Measurements from ENCODE around the gene GABPB2. TPM values are rescaled to one million over a fixed set of nuclear protein-coding genes. Genes with fewer than 3 reads are reported as not detected.

Gene GABPB2
- total and polyA plus RNA-seq, 3 donors from 2014 or later = 43.1 to 50.2 (median 45.3) TPM

DNA sequence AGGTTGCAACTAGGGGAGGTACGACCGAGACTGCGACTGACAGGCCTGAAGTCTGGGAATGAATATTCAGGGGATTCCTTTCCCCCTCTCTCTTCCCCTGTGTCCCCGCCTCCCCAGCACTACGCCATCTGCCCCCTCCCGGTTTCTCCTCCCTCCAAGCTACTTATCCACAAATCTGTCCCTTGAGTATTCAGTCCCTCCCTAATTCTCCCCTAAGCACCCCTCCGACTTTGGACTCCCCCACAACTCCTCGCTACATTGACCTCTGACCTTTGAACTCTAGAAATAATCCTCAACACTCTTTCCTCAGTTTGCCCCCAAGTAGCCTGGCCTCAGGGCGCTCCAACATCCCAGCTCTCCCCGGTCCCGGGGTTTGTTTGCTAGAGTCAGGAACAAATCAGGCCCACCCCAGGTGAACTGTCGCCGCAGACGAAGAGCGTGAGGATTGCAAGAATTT lies 94.7 kb downstream of the GABPB2 start:
- H3K27ac ChIP-seq = peak overlapping the region; percentile 66 to 81
- H3K9me3 ChIP-seq = no peaks in the 10 kb centered on the region
- WGBS, 2 donors = 2 to 3% methylated on average over 15 of the region's 15 CpGs
- H3K4me3 ChIP-seq = peak overlapping the region; percentile 67 to 88
- H3K4me1 ChIP-seq = peaks cover 15% of the 10 kb centered on the region
- no peaks in the 10 kb centered on the region for H3K27me3 ChIP-seq
- no peak for TF ChIP-seq POLR2A (IDR thresholded peaks at IDR 0.05)
- TF ChIP-seq, protein P1, sequence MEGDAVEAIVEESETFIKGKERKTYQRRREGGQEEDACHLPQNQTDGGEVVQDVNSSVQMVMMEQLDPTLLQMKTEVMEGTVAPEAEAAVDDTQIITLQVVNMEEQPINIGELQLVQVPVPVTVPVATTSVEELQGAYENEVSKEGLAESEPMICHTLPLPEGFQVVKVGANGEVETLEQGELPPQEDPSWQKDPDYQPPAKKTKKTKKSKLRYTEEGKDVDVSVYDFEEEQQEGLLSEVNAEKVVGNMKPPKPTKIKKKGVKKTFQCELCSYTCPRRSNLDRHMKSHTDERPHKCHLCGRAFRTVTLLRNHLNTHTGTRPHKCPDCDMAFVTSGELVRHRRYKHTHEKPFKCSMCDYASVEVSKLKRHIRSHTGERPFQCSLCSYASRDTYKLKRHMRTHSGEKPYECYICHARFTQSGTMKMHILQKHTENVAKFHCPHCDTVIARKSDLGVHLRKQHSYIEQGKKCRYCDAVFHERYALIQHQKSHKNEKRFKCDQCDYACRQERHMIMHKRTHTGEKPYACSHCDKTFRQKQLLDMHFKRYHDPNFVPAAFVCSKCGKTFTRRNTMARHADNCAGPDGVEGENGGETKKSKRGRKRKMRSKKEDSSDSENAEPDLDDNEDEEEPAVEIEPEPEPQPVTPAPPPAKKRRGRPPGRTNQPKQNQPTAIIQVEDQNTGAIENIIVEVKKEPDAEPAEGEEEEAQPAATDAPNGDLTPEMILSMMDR (IDR thresholded peaks at IDR 0.05) = no peak
- DNase-seq = peak; percentile 60
- no peaks in the 10 kb centered on the region for H3K36me3 ChIP-seq (ENCODE audit: low read depth, missing control alignments)
- intact Hi-C loops (cut with DNase I; ENCODE audit: low total_unique reads) = no loop called here

DNA sequence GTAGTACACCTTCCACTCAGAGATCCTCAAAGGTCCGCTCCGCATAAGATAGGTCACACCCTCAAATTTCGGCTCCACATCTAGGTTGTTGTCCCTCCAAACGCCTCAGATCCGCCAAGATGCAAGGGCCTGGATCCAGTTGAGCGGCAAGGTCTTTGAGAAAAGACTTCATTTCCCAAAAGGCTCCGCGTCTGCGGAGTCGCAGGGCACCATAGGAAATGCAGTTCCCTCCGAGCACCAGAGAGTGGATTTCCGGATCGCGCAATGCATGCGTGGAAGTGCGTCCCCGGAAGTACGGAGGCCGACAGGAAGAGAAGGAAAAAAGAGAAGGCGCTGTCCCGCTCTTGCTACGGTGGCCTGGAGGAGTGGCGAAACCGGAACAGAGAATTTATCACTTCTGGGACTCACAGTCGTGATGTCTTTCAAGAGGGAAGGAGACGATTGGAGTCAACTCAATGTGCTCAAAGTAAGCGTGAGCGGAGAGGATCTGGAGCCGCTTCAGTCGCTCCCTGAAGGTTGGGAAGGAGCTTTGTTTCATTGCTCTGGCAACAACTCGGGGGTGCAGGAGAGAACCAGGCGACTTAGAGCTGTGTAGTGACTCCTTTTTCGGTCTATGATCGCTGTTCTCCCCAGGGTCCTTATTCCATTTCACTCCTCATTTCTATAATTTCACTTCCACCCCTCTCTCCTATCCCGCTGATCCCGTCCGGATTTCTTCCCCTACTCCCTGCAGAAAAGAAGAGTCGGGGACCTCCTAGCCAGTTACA lies 95.4 kb downstream of the GABPB2 start, which contains the start of the genes LYSMD1 and SCNM1:
TSS of gene LYSMD1 (minus strand) at position 165 of the 767 bp plus-strand sequence. CDS start 644 bp downstream, outside the sequence.
TSS of gene SCNM1 (plus strand) at position 407 of the 767 bp plus-strand sequence. CDS start at position 416, 9 bp downstream.
- intact Hi-C loops (cut with DNase I; ENCODE audit: low total_unique reads) = no loop called here
- peak; percentile 98 for DNase-seq
- no peaks in the 10 kb centered on the region for H3K9me3 ChIP-seq
- H3K4me3 ChIP-seq = peak within 1 kb of the TSS; percentile 67 to 88
- WGBS, 2 donors = 0 to 1% methylated on average over 34 to 38 of the region's 38 CpGs
- H3K27ac ChIP-seq = peak within 1 kb of the TSS; percentile 66 to 81
- no peaks in the 10 kb centered on the region for H3K36me3 ChIP-seq (ENCODE audit: low read depth, missing control alignments)
- peaks cover 15% of the 10 kb centered on the region for H3K4me1 ChIP-seq
- TF ChIP-seq POLR2A (IDR thresholded peaks at IDR 0.05) = no peak
- TF ChIP-seq, protein P1 (IDR thresholded peaks at IDR 0.05) = peak in 2 of 3 experiments; percentile 67 to 72
- H3K27me3 ChIP-seq = no peaks in the 10 kb centered on the region

DNA sequence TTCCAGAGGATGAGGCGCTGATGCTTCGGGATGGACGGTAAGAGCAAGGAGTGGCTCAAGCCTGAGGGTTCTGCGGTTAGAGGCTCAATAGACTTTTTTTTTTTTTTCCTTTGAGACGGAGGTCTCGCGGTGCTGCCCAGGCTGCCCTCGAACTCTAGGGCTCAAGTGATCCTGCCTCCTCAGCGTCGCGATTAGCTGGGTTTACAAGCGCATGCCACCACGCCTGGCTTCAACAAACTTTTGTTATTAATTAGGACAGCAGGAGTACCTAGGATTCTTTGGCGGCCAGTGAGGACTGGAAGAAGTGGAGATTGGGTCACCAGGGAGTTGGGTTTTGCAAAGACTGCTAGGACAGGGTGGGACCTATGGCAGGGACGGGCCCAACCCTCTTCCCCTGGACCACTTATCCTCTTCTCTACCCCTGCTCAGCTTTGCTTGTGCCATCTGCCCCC lies 96.0 kb downstream of the GABPB2 start:
- peak overlapping the region; percentile 2 to 73 for H3K27ac ChIP-seq
- H3K9me3 ChIP-seq = no peaks in the 10 kb centered on the region
- H3K36me3 ChIP-seq (ENCODE audit: low read depth, missing control alignments) = no peaks in the 10 kb centered on the region
- peaks cover 15% of the 10 kb centered on the region for H3K4me1 ChIP-seq
- TF ChIP-seq, protein P1 (IDR thresholded peaks at IDR 0.05) = no peak
- TF ChIP-seq POLR2A (IDR thresholded peaks at IDR 0.05) = no peak
- H3K27me3 ChIP-seq = no peaks in the 10 kb centered on the region
- DNase-seq = no peak
- intact Hi-C loops (cut with DNase I; ENCODE audit: low total_unique reads) = no loop called here
- peak overlapping the region; percentile 67 to 88 for H3K4me3 ChIP-seq
- WGBS, 2 donors = 3 to 4% methylated on average over 15 of the region's 15 CpGs

DNA sequence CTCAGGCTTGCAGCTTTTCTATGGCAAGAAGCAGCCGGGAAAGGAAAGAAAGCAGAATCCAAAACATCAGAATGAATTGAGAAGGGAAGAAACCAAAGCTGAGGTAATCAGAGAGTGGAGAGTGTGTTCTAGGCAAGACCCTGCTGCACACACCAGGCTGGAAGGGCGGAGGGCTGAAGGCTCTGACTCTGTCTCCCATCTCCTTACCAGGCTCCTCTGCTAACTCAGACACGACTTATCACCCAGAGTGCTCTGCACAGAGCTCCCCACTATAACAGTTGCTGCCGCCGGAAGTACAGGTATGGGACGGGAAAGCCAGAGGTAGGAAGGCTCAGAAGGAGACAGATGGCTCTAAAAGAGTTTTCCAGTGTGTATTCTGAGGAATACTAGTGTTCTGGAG lies 96.6 kb downstream of the GABPB2 start:
- Histone ChIP-seq H3K9me3 (no peaks in the 10 kb centered on the region), H3K36me3 (ENCODE audit: low read depth, missing control alignments) (no peaks in the 10 kb centered on the region), H3K4me1 (peaks cover 15% of the 10 kb centered on the region), H3K27ac (no peak overlapping the region), H3K27me3 (no peaks in the 10 kb centered on the region), H3K4me3 (peak overlapping the region in 1 of 2 donors; percentile 67)
- 55 to 73% methylated on average over 6 of the region's 6 CpGs for WGBS, 2 donors
- TF ChIP-seq POLR2A (IDR thresholded peaks at IDR 0.05) = no peak
- TF ChIP-seq, protein P1 (IDR thresholded peaks at IDR 0.05) = no peak
- no peak for DNase-seq
- intact Hi-C loops (cut with DNase I; ENCODE audit: low total_unique reads) = no loop called here
